ENCODE data around the gene PCBP1.
"Not testable (repeated sequence)": the region's sequence is repeated elsewhere in the genome, so short reads cannot be mapped to it uniquely, and the experiment has no call there.

Gene PCBP1

DNA sequence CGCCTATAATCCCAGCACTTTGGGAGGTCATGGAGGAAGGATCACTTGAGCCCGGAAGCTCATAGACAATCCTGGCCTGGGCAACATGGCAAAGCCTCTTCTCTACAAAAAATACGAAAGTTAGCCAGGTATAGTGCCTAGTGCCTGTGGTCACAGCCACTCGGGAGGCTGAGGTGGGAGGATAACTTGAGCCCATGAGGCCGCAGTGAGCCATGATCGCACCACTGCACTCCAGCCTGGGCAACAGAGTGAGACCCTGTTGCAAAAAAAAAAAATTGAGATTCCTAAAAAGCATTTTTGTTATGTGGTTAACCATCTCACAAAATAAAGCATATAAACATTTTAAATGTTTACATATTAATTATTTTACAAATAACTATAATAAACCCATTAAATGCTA, 13.9 kb downstream of the PCBP1 start:
- no peak for DNase-seq

DNA sequence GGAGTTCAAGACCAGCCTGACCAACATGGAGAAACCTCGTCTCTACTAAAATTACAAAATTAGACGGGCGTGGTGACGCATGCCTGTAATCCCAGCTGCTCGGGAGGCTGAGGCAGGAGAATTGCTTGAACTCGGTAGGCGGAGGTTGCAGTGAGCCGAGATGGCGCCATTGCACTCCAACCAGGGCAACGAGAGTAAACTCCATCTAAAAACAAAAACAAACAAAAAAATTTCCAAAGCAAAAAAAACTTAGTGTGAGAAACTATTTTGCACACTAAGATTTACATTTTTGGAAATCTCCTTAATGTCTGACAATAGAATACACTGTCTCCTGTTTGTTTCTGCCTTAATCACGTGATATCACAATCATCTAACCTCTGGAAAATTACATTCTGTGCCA, 14.4 kb downstream of the PCBP1 start:
- not testable (repeated sequence) for DNase-seq

DNA sequence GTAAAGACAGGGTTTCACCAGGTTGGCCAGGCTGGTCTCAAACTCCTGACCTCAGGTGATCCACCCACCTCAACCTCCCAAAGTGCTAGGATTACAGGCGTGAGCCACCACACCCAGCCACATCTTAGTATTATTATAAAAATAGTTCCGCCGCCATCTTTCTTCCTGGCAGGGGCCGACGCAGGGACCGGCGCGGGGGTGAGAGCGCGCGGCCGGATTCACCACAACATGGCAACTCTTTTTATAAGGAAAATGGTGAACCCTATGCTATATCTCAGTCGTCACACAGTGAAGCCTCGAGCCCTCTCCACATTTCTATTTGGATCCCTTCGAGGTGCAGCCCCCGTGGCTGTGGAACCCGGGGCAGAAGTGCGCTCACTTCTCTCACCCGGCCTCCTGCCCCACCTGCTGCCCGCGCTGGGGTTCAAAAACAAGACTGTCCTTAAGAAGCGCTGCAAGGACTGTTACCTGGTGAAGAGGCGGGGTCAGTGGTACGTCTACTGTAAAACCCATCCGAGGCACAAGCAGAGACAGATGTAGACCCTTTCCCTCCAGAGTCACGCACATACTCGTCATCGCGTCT, 15.1 kb downstream of the PCBP1 start:
- not testable (repeated sequence) for DNase-seq

DNA sequence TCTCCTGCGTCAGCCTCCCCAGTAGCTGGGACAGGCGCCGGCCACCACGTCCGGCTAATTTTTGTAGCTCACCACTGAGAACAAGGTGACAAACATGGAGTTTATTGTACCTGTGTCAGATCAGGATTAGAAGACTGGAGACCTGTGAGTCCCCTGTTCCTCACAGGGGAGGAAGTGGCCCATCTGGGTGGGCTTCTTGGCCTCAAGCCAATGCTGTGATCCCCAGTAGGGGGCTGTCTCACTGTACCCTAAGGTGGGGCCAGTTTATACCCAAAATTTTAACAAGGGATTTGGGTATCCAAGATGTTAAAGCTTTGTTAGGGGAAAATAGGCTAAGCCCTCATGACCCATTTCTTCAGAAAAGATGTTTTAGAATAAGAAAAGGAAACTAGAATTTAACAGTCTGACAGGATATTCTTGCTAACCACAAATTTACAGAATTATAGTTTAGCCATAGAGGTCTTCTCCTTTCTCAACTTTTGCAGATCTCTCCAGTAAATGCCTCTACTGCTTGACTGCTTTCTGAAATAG, 16.3 kb downstream of the PCBP1 start:
- DNase-seq, result peak; percentile 39

DNA sequence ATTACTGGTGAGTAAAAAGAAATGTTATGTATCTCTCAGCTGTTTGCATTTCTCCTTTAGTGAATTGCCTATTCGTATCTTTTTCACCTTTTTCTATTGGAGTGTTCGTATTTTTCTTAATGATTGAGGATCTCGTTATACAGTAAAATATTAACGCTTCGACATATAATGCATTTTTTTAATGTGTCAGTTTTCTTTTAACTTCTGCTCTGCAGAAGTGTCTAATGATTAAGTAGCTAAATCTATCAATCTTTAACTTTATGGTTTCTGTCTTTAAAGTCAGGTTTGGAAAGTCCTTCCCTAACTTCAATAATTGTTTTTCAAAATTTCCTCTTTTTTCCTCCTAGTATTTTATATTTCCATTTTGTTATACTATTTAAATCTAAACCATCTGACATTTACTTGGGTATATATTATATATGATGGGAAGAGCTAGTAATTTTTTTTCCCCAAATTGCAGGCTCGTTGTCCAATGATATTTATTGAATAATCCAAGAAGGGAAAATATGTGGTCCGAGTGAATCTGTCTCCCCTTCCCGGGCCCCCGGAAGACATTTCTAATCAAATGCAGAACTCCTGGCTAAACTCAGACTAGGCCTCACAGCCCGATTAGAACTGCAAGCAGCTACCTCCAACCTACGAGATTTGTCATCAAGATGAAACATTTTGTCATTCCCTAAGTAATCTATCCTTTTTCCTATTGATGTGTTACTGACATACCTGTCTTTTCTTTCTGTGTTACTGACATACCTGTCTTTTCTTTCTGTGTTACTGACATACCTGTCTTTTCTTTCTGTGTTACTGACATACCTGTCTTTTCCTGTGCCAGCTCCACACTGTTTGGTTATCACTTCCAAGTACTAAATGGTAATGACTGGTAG, 17.2 kb downstream of the PCBP1 start:
- peak; percentile 57 for DNase-seq

DNA sequence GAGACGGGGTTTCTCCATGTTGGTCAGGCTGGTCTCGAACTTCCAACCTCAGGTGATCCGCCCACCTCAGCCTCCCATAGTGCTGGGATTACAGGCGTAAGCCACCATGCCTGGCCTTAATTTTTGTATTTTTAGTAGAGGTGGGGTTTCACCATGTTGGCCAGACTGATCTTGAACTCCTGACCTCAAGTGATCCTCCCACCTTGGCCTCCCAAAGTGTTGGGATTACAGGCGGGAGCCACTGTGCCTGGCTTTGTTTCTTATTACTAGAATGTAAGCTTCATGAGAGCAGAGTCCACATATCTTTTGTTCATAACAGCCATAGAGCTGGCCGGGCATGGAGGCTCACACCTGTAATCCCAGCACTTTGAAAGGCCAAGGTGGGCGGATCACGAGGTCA, 18.9 kb downstream of the PCBP1 start:
- not testable (repeated sequence) for DNase-seq

DNA sequence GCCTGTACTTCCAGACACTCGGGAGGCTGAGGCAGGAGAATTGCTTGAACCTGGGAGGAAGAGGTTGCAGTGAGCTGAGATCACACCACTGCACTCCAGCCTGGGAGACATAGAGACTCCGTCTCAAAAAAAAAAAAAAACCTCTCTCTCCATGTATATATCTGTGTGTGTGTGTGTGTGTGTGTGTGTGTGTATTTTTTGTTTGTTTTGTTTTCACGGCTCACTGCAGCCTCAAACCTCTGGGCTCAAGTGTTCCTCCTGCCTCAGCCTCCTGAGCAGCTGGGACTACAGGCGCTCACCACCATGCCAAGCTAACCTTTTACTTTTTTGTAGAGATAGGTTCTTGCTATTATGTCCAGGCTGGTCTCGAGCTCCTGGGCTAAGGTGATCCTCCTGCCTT, 23.1 kb downstream of the PCBP1 start:
- not testable (repeated sequence) for DNase-seq

DNA sequence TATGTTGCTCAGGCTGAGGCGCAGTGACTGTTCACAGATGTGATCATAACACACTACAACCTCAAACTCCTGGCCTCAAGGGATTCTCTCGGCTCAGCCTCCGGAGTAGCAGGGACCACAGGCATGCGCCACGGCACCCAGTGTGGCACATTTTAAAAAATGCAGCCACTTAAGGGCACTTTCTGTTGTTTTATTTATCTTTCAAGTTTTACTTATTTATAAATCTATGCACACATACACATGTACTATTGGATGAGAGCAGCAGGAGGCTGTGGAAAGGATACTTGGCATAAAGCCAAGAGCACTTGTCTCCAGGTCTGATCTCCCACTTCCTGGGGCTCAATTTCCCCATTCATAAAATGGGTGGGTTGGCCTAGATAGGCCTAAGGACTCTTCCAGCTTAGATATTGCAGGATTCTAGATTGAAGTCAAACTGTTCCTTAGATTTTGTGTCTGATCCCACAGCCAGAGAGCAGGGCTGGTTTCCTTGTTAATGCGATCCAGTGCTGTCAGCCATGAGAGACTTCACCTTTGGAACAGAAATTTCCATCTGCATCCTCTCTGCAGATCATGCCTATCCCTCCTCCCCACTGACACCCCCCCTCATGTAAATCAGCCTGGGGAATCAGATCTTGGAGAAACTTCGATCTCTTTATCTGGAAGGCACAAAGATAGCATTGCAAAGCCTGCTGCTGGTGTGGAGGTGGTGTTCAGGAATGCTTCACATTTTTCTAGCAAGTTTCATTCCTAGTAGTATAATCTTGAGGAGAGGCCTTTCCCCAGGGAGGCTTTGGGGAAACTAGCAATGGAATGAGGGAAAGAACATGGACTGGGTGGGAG, 24.7 kb downstream of the PCBP1 start:
- no peak for DNase-seq

DNA sequence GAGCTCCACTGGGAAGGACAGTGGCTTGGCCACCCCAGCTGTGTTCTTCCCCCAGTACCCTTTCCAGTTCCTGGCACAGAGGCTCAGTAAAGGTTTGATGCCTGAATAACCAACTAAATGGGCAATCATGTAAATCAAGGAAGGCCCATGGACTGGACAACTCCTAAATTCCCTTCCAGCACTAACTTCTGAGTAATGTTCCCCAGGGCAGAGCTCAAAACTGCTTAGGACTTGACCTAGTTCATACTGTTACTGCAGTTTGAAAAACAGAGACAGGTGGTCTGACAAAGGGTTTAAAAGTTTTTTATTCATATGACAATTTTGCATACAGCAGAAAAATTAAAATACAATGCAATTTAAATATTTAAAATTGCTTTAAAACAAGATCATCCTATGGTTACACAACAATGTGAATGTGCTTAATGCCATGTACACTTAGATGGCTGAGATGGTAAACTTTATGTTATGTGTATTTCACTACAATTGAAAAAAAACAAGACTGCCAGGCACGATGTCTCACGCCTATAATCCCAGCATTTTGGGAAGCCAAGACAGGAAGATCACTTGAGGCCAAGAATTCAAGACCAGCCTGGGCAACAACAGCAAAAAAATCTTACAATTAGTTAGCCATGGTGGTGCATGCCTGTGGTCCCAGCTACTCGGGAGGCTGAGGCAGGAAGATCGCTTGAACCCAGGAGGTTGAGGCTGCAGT, 26.2 kb downstream of the PCBP1 start:
- DNase-seq, result no peak

DNA sequence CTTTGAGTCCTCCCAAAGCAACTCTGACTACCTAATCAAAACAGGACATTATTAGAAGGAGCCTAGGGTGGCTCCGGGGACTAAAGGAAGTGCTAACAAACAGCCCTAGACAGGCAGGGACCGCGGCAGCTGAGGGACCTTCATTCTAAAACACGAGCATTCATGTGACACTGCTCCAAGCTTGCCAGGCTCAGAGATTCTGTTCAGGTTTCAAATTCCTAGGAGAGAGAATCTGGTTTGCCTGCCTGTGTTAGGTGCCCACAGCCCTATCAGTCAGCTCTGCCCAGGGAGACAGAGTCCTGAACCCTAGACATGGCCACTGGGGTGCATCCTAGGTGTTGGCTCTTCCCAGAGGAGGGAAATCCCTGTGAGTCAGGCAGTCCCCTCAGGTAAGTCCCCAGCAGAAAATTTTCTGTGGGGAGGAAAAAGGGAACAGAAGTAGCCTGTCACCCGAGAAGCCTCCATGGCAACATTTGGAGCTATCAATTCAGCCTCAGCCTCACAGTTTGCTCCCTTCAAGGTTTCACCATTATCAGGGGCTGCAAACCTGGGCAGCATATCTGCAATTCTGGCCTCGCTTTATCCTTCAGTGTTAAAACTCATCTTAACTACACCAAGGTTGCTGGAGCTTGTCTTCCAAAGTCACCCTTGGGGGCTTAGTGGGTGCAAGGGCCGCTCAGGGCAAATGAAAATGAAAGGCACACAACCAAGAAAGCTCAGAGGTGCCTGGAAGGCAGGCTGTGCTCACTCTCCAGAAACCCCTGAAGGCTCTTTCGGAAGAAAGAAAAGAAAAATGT, 28.6 kb downstream of the PCBP1 start:
- peak; percentile 48 for DNase-seq

DNA sequence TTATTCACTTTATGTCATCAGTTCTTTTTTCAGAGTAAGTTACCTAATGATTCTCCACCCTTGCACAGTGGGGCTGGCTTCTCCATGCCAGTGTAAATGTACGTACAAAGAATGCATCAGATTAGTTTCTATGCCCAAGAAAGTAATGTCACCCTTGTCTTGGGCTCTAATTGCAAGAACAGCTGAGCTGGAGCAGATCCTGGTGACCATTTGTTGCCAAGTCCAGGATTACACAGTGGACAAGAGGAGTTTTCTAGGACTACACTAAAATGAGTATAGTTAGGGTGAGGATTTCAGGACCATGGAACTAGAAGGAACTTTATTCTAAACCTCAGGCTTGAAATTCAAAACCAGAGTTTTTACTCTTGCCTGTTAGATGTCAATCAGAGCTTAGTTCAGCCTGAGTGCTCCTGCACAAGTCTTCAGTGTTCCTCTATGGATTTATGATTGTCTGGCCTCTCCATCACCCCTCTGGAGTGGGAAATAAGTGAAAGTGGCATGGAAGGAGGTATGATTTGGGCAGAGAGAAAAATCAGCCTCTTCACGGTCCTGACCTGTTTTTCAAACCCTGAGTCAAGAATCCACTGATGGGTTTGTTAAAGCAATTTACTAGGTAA, 29.8 kb downstream of the PCBP1 start:
- DNase-seq, result no peak

DNA sequence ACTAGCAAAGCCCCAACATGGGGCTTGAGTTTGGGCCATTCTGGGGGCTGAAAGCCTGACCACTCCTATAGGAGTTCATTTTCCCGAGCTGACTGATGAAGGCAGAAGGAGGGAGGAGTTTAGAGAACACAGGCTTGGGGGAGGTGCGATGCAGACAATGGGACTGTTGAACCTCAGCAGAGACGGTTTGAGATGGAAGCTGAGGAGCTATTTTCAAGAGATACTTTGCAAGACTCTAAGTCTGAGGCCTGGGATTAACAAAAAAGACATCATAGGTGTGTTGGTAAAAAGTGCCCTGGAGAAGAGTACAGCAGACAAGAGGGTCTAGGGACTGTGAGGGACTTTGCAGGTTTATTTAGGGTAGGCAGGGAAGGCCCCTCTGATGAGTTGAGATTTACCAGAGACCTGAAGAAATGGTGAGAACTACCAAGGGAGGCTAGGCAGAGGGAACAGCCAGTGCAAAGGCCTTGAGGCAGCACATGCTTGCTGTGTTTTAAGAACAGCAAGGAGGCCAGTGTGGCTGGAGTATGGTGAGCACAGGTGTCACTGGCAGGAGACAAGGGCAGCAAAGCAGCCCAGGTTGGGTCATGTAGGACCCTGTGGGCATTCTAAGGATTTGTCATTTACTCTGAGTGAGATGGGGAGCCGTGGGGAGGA, 31.6 kb downstream of the PCBP1 start:
- DNase-seq, result peak; percentile 33

DNA sequence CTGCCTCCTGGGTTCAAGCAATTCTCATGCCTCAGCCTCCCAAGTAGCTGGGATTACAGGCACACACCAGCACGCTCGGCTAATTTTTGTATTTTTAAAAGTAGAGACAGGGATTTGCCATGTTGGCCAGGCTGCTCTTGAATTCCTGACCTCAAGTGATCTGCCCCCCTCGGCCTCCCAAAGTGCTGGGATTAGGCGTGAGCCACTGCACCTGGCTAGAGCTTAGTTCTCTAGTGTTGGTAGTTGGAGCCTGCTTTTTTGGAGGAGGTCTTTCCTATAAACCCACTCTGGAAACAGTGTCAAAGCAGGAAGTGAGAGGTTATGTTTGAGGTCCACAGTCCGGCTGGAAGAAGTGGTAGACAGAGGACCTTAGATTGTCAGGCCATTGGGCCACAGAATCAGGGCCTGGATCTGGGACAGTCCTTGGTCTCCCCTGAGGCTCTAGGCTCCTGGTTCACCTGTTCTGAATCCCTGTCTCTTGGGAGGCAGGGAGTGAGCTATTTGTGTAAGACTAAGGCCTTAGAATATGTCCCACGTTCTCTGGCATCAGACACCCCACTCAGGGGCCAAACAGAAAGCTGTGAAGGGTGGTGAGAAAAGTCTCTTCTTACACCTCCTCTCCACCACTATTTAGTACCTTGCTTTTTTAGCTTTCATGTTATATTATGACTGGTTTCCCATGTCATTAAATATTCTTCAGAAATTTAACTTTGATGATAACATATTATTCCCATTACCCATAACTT, 34.5 kb downstream of the PCBP1 start:
- DNase-seq, result no peak

DNA sequence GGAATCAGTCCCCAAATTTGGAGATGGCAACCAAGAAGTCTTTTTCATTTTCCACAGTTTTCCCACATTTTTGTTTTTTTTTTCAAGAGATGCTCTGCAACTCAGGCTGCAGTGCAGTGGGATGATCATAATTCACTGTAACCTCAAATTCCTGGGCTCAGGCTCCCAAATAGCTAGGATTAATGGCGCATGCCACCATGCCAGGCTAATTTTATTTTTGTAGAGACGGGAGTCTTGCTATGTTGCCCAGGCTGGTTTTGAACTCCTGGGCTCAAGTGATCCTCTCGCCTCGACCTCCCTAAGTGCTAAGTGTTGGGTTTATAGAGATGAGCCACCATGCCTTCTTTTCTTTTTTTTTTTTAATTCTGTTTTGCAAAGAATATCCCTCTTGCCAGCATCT, 35.2 kb downstream of the PCBP1 start:
- DNase-seq, result no peak

DNA sequence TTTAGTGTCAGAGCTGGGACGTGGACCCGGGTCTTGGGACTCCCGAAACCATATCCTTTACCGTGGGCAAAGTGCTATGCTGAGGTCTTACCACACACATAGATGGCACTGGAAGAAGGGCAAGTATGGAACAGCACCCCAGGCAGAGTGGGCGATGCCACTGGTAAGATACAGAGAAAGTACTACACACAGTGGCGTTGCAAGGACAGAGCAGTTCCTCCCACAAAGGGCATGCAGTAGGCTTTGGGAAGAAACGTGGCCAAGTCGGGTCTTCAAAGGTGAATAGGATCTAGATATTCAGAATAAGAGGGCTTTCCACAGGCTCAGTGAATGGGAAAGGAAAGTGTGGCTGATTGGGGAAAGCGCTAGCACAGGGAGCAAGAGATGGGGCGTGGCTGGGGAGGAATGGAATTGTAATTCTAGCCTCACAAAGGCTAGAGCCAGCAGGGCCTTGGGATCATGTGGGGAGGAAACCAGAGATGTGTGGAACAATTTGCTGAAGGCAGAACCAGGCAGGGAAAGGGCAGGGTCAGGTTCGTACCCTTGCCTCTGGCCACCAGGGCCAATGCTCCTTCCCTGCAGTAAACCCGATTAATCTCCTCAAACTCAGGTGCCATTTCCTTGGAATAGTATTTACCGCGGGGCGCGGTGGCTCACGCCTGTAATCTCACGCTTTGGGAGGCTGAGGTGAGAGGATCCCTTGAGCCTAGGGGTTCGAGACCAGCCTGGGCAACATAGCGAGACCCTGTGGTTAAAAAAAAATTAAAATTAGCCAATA, 36.0 kb downstream of the PCBP1 start:
- DNase-seq, result peak; percentile 15

DNA sequence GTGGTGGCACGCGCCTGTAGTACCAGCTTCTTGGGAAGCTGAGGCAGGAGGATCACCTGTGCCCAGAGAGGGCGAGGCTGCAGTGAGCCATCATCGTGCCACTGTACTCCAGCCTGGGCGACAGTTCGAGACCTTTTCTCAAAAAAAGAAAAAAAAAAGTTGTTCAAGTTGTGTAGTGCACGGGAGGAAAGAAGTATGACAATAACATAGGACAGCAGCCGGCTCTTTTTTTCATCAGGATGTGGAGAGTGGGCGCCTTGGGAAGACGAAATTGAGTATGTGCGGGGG, 36.5 kb downstream of the PCBP1 start:
- DNase-seq, result no peak

DNA sequence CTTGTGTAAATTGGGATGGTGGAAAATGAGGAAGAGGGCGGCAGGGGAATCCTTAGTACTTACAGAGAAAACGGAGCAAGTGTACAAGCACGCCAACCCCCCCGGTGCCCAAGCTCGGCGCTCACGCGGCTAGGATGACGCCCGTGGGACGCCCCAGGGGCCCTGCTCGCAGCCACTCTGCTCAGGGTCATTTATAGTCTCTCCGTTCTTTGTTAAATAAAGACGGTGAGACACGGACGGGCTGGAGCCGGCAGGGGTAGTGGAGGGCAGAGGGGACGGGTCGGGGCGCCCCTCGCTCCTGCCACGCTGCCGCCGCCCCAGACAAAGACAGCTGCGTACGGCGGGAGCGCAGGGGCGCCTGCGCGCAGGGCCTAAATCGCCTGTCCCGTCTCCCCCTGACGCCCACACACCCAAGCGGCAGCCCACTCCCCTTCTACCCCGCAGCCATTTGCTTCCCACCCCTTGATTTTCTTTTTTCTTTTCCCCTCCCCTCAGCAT, 37.8 kb downstream of the PCBP1 start:
- DNase-seq, result peak; percentile 75

DNA sequence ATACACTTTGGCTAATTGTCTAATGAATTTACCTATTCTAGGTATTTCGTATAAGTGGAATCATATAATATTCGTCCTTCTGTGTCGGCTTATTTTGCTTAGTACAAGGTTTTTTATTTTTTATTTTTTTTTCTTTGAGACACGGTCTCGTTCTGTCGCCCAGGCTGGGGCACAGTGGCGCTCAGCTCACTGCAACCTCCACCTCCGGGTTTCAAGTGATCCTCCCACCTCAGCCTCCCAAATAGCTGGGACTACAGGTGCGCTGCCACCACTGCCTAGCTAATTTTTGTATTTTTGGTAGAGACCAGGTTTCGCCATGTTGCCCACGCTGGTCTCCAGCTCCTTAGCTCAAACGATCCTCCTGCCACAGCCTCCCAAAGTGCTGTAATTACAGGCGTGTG, 38.2 kb downstream of the PCBP1 start:
- DNase-seq, result peak; percentile 38

DNA sequence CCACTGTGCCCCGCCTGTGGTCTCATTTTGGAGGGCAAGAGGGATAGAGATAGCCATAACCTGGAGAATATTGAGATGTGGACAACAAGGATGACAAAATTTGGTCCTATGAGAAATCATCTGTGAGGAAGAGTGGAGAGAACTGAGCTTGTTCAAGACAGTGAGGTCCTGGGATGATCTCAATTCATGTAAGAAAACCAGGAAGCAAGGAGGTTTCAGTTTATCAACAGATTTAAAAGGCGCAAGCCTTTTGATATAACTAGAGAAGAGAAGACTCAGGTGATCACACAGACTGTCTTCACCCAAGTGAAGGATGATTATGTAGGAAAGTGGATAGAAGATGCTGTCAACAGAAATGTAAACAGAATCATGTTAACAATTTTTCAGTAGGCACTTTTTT, 39.1 kb downstream of the PCBP1 start:
- DNase-seq, result no peak

All from CD4-positive, alpha-beta T cell treated with Interleukin-17A for 4 hours (primary cell).